Activated CD8-positive, alpha-beta memory T cell treated with anti-CD3 and anti-CD28 coated beads, Interleukin-2, amount 50 U/mL, for 1 hour (primary cell): Measurements from ENCODE around the gene NAA20.

ENCODE experiments used
- DNase-seq: peaks from one replicate; pipeline ENCODE4 v3.0.0-alpha.2; 2020; ENCODE audit errors: extremely low read depth

NAA20 gene

GRCh38 chr20:20075032-20075431 lies 57.9 kb downstream of the NAA20 start:
- DNase-seq: no peak

GRCh38 chr20:20076297-20077065 lies 59.3 kb downstream of the NAA20 start:
- DNase-seq: no peak

GRCh38 chr20:20078041-20078440 lies 60.9 kb downstream of the NAA20 start:
- no peak for DNase-seq

GRCh38 chr20:20079102-20079784 lies 62.1 kb downstream of the NAA20 start:
- no peak for DNase-seq
